ENCODE measurements around the gene ARFGAP2.

ARFGAP2 gene

GRCh38 chr11:47154616-47155570 is 21.8 kb downstream of the ARFGAP2 start:
- peak overlapping the region; percentile 6 for H3K56ac ChIP-seq (ENCODE audit: low read length)
- H3K27me3 ChIP-seq (ENCODE audit: insufficient read depth, low read length, poor library complexity) = no peaks in the 10 kb centered on the region
- no CpG with 5 or more reads among the region's 18 CpGs for WGBS (ENCODE audit: extremely low coverage, insufficient coverage, low lambda C conversion rate)
- H3K23ac ChIP-seq (ENCODE audit: low read length) = no peak overlapping the region
- H3K36me3 ChIP-seq (ENCODE audit: control insufficient read depth, insufficient read depth, low read length) = no peaks in the 10 kb centered on the region
- no peaks in the 10 kb centered on the region for H3K79me1 ChIP-seq (ENCODE audit: low read length)
- no peak overlapping the region for H2AK5ac ChIP-seq (ENCODE audit: low read length)
- no peak overlapping the region for H3K4ac ChIP-seq (ENCODE audit: low read depth, low read length)
- no peak overlapping the region for H2BK120ac ChIP-seq (ENCODE audit: low read depth, low read length)
- no peaks in the 10 kb centered on the region for H3K79me2 ChIP-seq (ENCODE audit: control insufficient read depth, insufficient read depth, low read length)
- no peak overlapping the region for H3K4me2 ChIP-seq (ENCODE audit: low read length)
- no peak overlapping the region for H3K18ac ChIP-seq (ENCODE audit: low read length)
- H3K9ac ChIP-seq (ENCODE audit: low read length) = no peak overlapping the region
- no peak overlapping the region for H3K4me3 ChIP-seq (ENCODE audit: low read length)
- H4K8ac ChIP-seq (ENCODE audit: low read depth, low read length) = no peak overlapping the region
- no peak overlapping the region for H3K27ac ChIP-seq (ENCODE audit: low read depth, low read length)
- H3K4me1 ChIP-seq (ENCODE audit: control insufficient read depth, low read depth, low read length) = no peaks in the 10 kb centered on the region
- no peak overlapping the region for H2BK5ac ChIP-seq (ENCODE audit: low read length)
- DNase-seq = no peak
- H4K5ac ChIP-seq (ENCODE audit: low read length) = no peak overlapping the region
- H2BK15ac ChIP-seq (replicated peaks; ENCODE audit: low read depth) = no peak overlapping the region

- peak; percentile 87 for DNase-seq
- no CpG with 5 or more reads among the region's 11 CpGs for WGBS (ENCODE audit: extremely low coverage, insufficient coverage, low lambda C conversion rate)
These were observed 23.4 kb downstream of the ARFGAP2 start for GRCh38 chr11:47152953-47153950.

DNA sequence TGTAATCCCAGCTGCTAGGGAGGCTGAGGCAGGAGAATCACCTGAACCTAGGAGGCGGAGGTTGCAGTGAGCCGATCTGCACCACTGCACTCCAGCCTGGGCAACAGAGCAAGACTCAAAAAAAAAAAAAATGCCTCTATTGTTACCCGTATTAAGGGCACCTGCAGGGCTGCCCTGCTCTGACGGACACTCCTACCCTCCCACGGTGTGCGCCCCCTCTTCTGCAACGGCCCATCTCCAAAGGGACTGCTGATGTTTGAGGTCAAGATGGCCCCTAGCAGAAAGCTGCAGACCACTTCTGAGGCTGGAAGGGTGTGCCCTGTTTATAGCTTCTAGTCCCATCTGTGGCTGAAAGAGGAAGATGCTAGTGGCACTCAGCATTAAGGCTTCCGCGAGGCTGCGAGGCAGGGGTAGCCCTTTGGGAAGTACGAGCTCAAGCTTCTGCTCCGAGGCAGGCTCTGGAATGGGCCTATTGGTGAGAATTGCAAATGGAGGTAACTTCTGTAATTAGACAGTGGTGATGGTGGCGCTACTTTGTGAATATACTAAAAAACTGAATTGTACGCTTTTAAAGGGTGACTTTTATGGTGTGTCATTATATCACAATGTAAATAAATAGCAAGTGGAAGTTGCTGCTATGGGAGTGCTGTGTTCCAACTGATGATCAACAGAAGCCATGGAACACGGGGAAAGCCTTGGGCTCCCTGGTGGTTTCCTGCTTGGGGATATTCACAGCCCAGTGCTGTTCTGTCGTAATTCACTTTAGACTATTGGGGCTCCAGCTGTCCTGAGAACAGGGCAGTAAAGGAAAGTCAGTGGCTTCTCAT is 24.3 kb downstream of the ARFGAP2 start:
- no peak overlapping the region for H4K8ac ChIP-seq (ENCODE audit: low read depth, low read length)
- no peak overlapping the region for H3K4me3 ChIP-seq (ENCODE audit: low read length)
- no peaks in the 10 kb centered on the region for H3K79me2 ChIP-seq (ENCODE audit: control insufficient read depth, insufficient read depth, low read length)
- no peak for DNase-seq
- H3K79me1 ChIP-seq (ENCODE audit: low read length) = no peaks in the 10 kb centered on the region
- no peak overlapping the region for H2AK5ac ChIP-seq (ENCODE audit: low read length)
- no peak overlapping the region for H3K56ac ChIP-seq (ENCODE audit: low read length)
- no peak overlapping the region for H3K9ac ChIP-seq (ENCODE audit: low read length)
- H2BK5ac ChIP-seq (ENCODE audit: low read length) = no peak overlapping the region
- no peak overlapping the region for H3K18ac ChIP-seq (ENCODE audit: low read length)
- no peak overlapping the region for H2BK120ac ChIP-seq (ENCODE audit: low read depth, low read length)
- H2BK15ac ChIP-seq (replicated peaks; ENCODE audit: low read depth) = no peak overlapping the region
- WGBS (ENCODE audit: extremely low coverage, insufficient coverage, low lambda C conversion rate) = no CpG with 5 or more reads among the region's 16 CpGs
- H3K27me3 ChIP-seq (ENCODE audit: insufficient read depth, low read length, poor library complexity) = no peaks in the 10 kb centered on the region
- no peak overlapping the region for H3K27ac ChIP-seq (ENCODE audit: low read depth, low read length)
- no peak overlapping the region for H3K23ac ChIP-seq (ENCODE audit: low read length)
- H3K4ac ChIP-seq (ENCODE audit: low read depth, low read length) = no peak overlapping the region
- H3K36me3 ChIP-seq (ENCODE audit: control insufficient read depth, insufficient read depth, low read length) = no peaks in the 10 kb centered on the region
- no peaks in the 10 kb centered on the region for H3K4me1 ChIP-seq (ENCODE audit: control insufficient read depth, low read depth, low read length)
- H3K4me2 ChIP-seq (ENCODE audit: low read length) = no peak overlapping the region
- no peak overlapping the region for H4K5ac ChIP-seq (ENCODE audit: low read length)

More at GRCh38 chr11:47152953-47153950, 23.4 kb downstream of the ARFGAP2 start:
- Histone ChIP-seq H3K56ac (ENCODE audit: low read length) (no peak overlapping the region), H2BK5ac (ENCODE audit: low read length) (no peak overlapping the region), H3K9ac (ENCODE audit: low read length) (no peak overlapping the region), H3K27ac (ENCODE audit: low read depth, low read length) (no peak overlapping the region), H3K27me3 (ENCODE audit: insufficient read depth, low read length, poor library complexity) (no peaks in the 10 kb centered on the region), H3K18ac (ENCODE audit: low read length) (no peak overlapping the region), H3K4me2 (ENCODE audit: low read length) (no peak overlapping the region), H4K5ac (ENCODE audit: low read length) (no peak overlapping the region), H2BK120ac (ENCODE audit: low read depth, low read length) (no peak overlapping the region), H3K4me3 (ENCODE audit: low read length) (no peak overlapping the region), H2AK5ac (ENCODE audit: low read length) (no peak overlapping the region), H3K4me1 (ENCODE audit: control insufficient read depth, low read depth, low read length) (no peaks in the 10 kb centered on the region), H3K23ac (ENCODE audit: low read length) (no peak overlapping the region), H4K8ac (ENCODE audit: low read depth, low read length) (no peak overlapping the region), H3K79me2 (ENCODE audit: control insufficient read depth, insufficient read depth, low read length) (no peaks in the 10 kb centered on the region), H3K36me3 (ENCODE audit: control insufficient read depth, insufficient read depth, low read length) (no peaks in the 10 kb centered on the region), H2BK15ac (replicated peaks; ENCODE audit: low read depth) (no peak overlapping the region), H3K79me1 (ENCODE audit: low read length) (no peaks in the 10 kb centered on the region), H3K4ac (ENCODE audit: low read depth, low read length) (no peak overlapping the region)

- Histone ChIP-seq H4K5ac (ENCODE audit: low read length) (no peak overlapping the region), H3K9ac (ENCODE audit: low read length) (no peak overlapping the region), H2AK5ac (ENCODE audit: low read length) (no peak overlapping the region), H2BK120ac (ENCODE audit: low read depth, low read length) (no peak overlapping the region), H4K8ac (ENCODE audit: low read depth, low read length) (no peak overlapping the region), H3K56ac (ENCODE audit: low read length) (no peak overlapping the region), H3K36me3 (ENCODE audit: control insufficient read depth, insufficient read depth, low read length) (no peaks in the 10 kb centered on the region), H3K4me3 (ENCODE audit: low read length) (no peak overlapping the region), H3K4me1 (ENCODE audit: control insufficient read depth, low read depth, low read length) (no peaks in the 10 kb centered on the region), H2BK15ac (replicated peaks; ENCODE audit: low read depth) (no peak overlapping the region), H3K79me2 (ENCODE audit: control insufficient read depth, insufficient read depth, low read length) (no peaks in the 10 kb centered on the region), H3K4me2 (ENCODE audit: low read length) (no peak overlapping the region), H3K4ac (ENCODE audit: low read depth, low read length) (no peak overlapping the region), H3K27ac (ENCODE audit: low read depth, low read length) (no peak overlapping the region), H3K79me1 (ENCODE audit: low read length) (no peaks in the 10 kb centered on the region), H3K23ac (ENCODE audit: low read length) (no peak overlapping the region), H2BK5ac (ENCODE audit: low read length) (no peak overlapping the region), H3K18ac (ENCODE audit: low read length) (no peak overlapping the region), H3K27me3 (ENCODE audit: insufficient read depth, low read length, poor library complexity) (no peaks in the 10 kb centered on the region)
- WGBS (ENCODE audit: extremely low coverage, insufficient coverage, low lambda C conversion rate) = no CpG with 5 or more reads among the region's 2 CpGs
- DNase-seq = no peak
These were observed 26.9 kb downstream of the ARFGAP2 start for GRCh38 chr11:47149782-47150181.

DNA sequence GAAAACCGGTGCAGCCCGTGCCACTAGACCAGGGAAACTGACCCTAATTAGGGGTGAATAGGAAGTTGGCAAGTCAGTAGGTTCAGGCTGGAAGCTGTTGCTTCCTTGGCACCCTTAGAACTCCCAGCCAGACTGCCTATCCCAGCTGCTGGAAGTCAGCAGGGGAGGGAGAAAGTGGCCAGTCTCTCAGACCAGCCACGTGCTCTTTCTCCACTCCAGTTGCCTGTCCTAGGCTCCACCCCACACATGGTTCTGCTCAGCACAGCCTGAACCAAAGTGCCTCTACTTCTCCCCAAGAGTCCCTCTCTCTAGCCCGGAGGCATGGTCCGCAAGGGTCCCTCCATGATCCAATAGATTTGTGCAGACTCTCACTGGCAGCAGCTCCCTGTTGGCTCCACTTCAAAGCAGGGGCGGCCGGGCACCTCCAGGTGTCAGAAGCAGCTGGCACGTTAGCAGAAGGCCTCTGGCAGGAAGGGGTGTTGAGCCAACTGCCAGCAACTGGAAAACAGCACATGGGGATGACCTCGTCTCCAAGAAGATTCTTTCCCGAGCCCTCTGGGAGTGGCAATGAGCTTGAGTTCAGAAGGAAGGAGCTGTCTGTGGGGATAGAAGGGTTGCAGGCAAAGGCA is 27.7 kb downstream of the ARFGAP2 start:
- Histone ChIP-seq H3K27me3 (ENCODE audit: insufficient read depth, low read length, poor library complexity) (no peaks in the 10 kb centered on the region), H3K27ac (ENCODE audit: low read depth, low read length) (no peak overlapping the region), H2AK5ac (ENCODE audit: low read length) (no peak overlapping the region), H3K4me3 (ENCODE audit: low read length) (no peak overlapping the region), H3K4me1 (ENCODE audit: control insufficient read depth, low read depth, low read length) (no peaks in the 10 kb centered on the region), H3K4me2 (ENCODE audit: low read length) (no peak overlapping the region), H4K8ac (ENCODE audit: low read depth, low read length) (no peak overlapping the region), H2BK5ac (ENCODE audit: low read length) (no peak overlapping the region), H4K5ac (ENCODE audit: low read length) (no peak overlapping the region), H3K56ac (ENCODE audit: low read length) (no peak overlapping the region), H2BK120ac (ENCODE audit: low read depth, low read length) (no peak overlapping the region), H3K4ac (ENCODE audit: low read depth, low read length) (no peak overlapping the region), H3K79me1 (ENCODE audit: low read length) (no peaks in the 10 kb centered on the region), H3K79me2 (ENCODE audit: control insufficient read depth, insufficient read depth, low read length) (no peaks in the 10 kb centered on the region), H3K36me3 (ENCODE audit: control insufficient read depth, insufficient read depth, low read length) (no peaks in the 10 kb centered on the region), H3K9ac (ENCODE audit: low read length) (no peak overlapping the region), H3K18ac (ENCODE audit: low read length) (no peak overlapping the region), H2BK15ac (replicated peaks; ENCODE audit: low read depth) (no peak overlapping the region), H3K23ac (ENCODE audit: low read length) (no peak overlapping the region)
- no CpG with 5 or more reads among the region's 10 CpGs for WGBS (ENCODE audit: extremely low coverage, insufficient coverage, low lambda C conversion rate)
- peak; percentile 40 for DNase-seq
